OCI-LY1 (cell line): Measurements from ENCODE around the gene SLC15A1.

Source experiments
- H2AFZ ChIP-seq: fragments of 200-600 bp; sonication (generic), shearing (Covaris generic); 2 replicates; pipeline ENCODE4 v1.6.0; 2014; ENCODE audit warnings: antibody characterized with exemption, mild to moderate bottlenecking, low read length
- H3F3A ChIP-seq: fragments of 200-600 bp; sonication (generic), shearing (Covaris generic); 2 replicates; pipeline ENCODE4 v1.6.0; 2014; ENCODE audit warnings: mild to moderate bottlenecking, antibody characterized with exemption, low read length, moderate library complexity; ENCODE audit not compliant: insufficient read depth
- H3K27ac ChIP-seq: fragments of 200-600 bp; sonication (generic); 2 replicates; pipeline ENCODE4 v1.5.1; 2014; ENCODE audit warnings: low read length, mixed run types, mild to moderate bottlenecking, low read depth; ENCODE audit not compliant: poor library complexity, severe bottlenecking
- H3K27me3 ChIP-seq: fragments of 200-600 bp; sonication (generic); 2 replicates; pipeline ENCODE4 v1.6.0; 2014; ENCODE audit warnings: antibody characterized with exemption, mild to moderate bottlenecking, low read length, moderate library complexity; ENCODE audit not compliant: insufficient read depth
- H3K36me3 ChIP-seq: fragments of 200-600 bp; sonication (generic); 2 replicates; pipeline ENCODE4 v1.6.1; 2014; ENCODE audit warnings: mild to moderate bottlenecking, antibody characterized with exemption, low read length, moderate library complexity, mixed read lengths; ENCODE audit not compliant: insufficient read depth
- H3K4me1 ChIP-seq: fragments of 200-600 bp; sonication (generic); 2 replicates; pipeline ENCODE4 v1.5.1; 2014; ENCODE audit warnings: mild to moderate bottlenecking, low read length, moderate library complexity; ENCODE audit not compliant: insufficient read depth, severe bottlenecking
- H3K4me2 ChIP-seq: fragments of 200-600 bp; sonication (generic), shearing (Covaris generic); 2 replicates; pipeline ENCODE4 v1.6.1; 2014; ENCODE audit warnings: low read length
- H3K4me3 ChIP-seq: fragments of 200-600 bp; sonication (generic); 2 replicates; pipeline ENCODE4 v1.5.1; 2014; ENCODE audit warnings: low read length, low read depth, mild to moderate bottlenecking, mixed read lengths; ENCODE audit not compliant: poor library complexity, severe bottlenecking
- H3K79me2 ChIP-seq: fragments of 200-600 bp; shearing (Covaris generic); 2 replicates; pipeline ENCODE4 v1.6.1; 2016; ENCODE audit warnings: mixed run types, low read length, mixed read lengths; ENCODE audit not compliant: insufficient read depth
- H3K9ac ChIP-seq: fragments of 200-600 bp; sonication (generic), shearing (Covaris generic); 2 replicates; pipeline ENCODE4 v1.6.1; 2014; ENCODE audit warnings: mild to moderate bottlenecking, low read length, mixed read lengths
- H3K9me2 ChIP-seq: fragments of 200-600 bp; sonication (generic), shearing (Covaris generic); 2 replicates; pipeline ENCODE4 v1.6.1; 2014; ENCODE audit warnings: low read depth, mild to moderate bottlenecking, low read length, mixed read lengths
- H3K9me3 ChIP-seq: fragments of 200-600 bp; shearing (Covaris generic); 2 replicates; pipeline ENCODE4 v1.6.1; 2014; ENCODE audit warnings: low read length, mixed read lengths
- H4K20me1 ChIP-seq: fragments of 200-600 bp; sonication (generic), shearing (Covaris generic); 2 replicates; pipeline ENCODE4 v1.6.0; 2016; ENCODE audit warnings: mild to moderate bottlenecking, low read length; ENCODE audit not compliant: insufficient read depth
- CTCF ChIP-seq: fragments of 200-600 bp; sonication (generic), shearing (Covaris generic); IDR thresholded peaks from 2 replicates; pipeline ENCODE4 v1.5.1; 2017; ENCODE audit warnings: mild to moderate bottlenecking, antibody characterized with exemption, low read length, moderate library complexity, mixed read lengths
- EZH2 ChIP-seq: fragments of 200-600 bp; sonication (generic), shearing (Covaris generic); IDR thresholded peaks from 2 replicates; pipeline ENCODE4 v1.8.0; 2017; ENCODE audit warnings: borderline replicate concordance, mixed run types, mild to moderate bottlenecking, antibody characterized with exemption, low read length, moderate library complexity, mixed read lengths

The SLC15A1 gene

GRCh38 chr13:98768522-98768921 lies 16.1 kb upstream of the SLC15A1 start:
- TF ChIP-seq EZH2 (no peak), CTCF (no peak)
- Histone ChIP-seq H3K9ac (no peak overlapping the region), H3K79me2 (no peaks in the 10 kb centered on the region), H3K4me1 (no peaks in the 10 kb centered on the region), H3F3A (no peaks in the 10 kb centered on the region), H3K4me3 (no peak overlapping the region), H3K27ac (no peak overlapping the region), H3K36me3 (no peaks in the 10 kb centered on the region), H4K20me1 (no peaks in the 10 kb centered on the region), H2AFZ (no peak overlapping the region), H3K9me3 (no peaks in the 10 kb centered on the region), H3K9me2 (no peaks in the 10 kb centered on the region), H3K27me3 (peaks cover 9% of the 10 kb centered on the region), H3K4me2 (no peak overlapping the region)

- Histone ChIP-seq H3K9me3 (no peaks in the 10 kb centered on the region), H3K9ac (no peak overlapping the region), H3K9me2 (no peaks in the 10 kb centered on the region), H3K27me3 (peaks cover 9% of the 10 kb centered on the region), H3K4me3 (no peak overlapping the region), H3K79me2 (no peaks in the 10 kb centered on the region), H3K27ac (no peak overlapping the region), H4K20me1 (no peaks in the 10 kb centered on the region), H3K36me3 (no peaks in the 10 kb centered on the region), H3K4me2 (no peak overlapping the region), H3F3A (no peaks in the 10 kb centered on the region), H2AFZ (no peak overlapping the region), H3K4me1 (no peaks in the 10 kb centered on the region)
- TF ChIP-seq CTCF (no peak), EZH2 (no peak)
These were observed 14.2 kb upstream of the SLC15A1 start for GRCh38 chr13:98766697-98767096.

GRCh38 chr13:98765996-98766519 lies 13.6 kb upstream of the SLC15A1 start:
- Histone ChIP-seq H3K9ac (no peak overlapping the region), H3K9me3 (no peaks in the 10 kb centered on the region), H3K4me1 (no peaks in the 10 kb centered on the region), H3K4me2 (no peak overlapping the region), H3K27me3 (peaks cover 9% of the 10 kb centered on the region), H3K27ac (no peak overlapping the region), H3F3A (no peaks in the 10 kb centered on the region), H3K79me2 (no peaks in the 10 kb centered on the region), H3K4me3 (no peak overlapping the region), H3K36me3 (no peaks in the 10 kb centered on the region), H4K20me1 (no peaks in the 10 kb centered on the region), H3K9me2 (no peaks in the 10 kb centered on the region), H2AFZ (no peak overlapping the region)
- TF ChIP-seq EZH2 (no peak), CTCF (no peak)
